ENCODE measurements around the gene CAPN10. TPM values are rescaled to one million over a fixed set of nuclear protein-coding genes. Genes with fewer than 3 reads are reported as not detected.

Gene CAPN10
- total RNA-seq, 1 experiment from 2014 or later, result 27.8 TPM

- intact Hi-C loops (cut with micrococcal nuclease; ENCODE audit: unreplicated experiment), result no loop called here
- no TSS peak for BruUV-seq (replicated peaks)
- TF ChIP-seq, protein P1, sequence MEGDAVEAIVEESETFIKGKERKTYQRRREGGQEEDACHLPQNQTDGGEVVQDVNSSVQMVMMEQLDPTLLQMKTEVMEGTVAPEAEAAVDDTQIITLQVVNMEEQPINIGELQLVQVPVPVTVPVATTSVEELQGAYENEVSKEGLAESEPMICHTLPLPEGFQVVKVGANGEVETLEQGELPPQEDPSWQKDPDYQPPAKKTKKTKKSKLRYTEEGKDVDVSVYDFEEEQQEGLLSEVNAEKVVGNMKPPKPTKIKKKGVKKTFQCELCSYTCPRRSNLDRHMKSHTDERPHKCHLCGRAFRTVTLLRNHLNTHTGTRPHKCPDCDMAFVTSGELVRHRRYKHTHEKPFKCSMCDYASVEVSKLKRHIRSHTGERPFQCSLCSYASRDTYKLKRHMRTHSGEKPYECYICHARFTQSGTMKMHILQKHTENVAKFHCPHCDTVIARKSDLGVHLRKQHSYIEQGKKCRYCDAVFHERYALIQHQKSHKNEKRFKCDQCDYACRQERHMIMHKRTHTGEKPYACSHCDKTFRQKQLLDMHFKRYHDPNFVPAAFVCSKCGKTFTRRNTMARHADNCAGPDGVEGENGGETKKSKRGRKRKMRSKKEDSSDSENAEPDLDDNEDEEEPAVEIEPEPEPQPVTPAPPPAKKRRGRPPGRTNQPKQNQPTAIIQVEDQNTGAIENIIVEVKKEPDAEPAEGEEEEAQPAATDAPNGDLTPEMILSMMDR (IDR thresholded peaks at IDR 0.05; ENCODE audit: insufficient read depth in 1 of 2, low read depth in 1 of 2, low read length in 1 of 2, severe bottlenecking in 1 of 2, unreplicated experiment in 1 of 2), result no peak
These were observed 12.0 kb upstream of the CAPN10 start for GRCh38 chr2:240574386-240575100.

DNA sequence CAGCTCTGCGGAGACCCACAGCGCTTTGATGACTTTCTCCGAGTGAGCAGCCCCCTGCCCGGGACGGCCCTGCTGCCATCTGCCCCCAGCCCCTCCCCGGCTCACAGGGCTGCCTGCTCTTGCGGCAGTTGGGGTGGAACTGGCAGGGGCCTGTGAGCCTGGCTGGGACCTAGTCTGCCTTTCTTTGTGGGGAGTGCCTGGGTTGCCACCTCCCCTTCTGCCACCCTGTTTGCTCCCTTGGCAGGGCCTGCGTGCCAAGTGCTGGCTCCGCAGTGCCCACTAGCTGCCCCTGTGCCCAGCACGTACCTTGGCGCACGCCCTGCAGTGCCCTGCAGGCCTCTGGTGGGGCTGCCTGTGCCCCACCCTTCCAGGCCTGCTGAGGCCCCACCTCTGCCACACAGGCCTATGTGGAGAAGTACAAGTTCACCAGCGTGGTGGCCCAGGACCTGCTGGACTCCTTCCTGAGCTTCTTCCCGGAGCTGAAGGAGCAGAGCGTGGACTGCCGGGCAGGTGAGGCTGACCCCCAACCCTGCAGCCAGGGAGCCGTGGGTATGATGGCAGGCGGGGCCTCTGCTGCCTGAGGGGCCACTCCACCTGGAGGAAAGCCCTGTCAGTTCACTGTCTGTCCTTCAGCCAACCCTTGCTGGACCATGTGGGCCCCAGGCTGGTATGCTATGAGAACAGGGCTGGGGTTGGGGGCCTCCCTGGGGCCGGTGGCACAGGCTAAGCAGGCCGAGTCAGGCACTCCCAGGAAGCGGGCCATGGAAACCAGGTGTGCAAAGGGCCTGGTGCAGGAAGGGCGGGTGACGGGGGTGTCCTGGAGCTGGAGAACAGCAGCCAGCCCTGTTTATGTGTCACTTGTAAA lies 11.2 kb upstream of the CAPN10 start:
- Histone ChIP-seq H3K4me1 (no peaks in the 10 kb centered on the region), H3K9me3 (no peaks in the 10 kb centered on the region), H3K36me3 (ENCODE audit: control insufficient read depth, insufficient read depth, low read length) (peaks cover 1% of the 10 kb centered on the region; the same call in 1 of the 2 replicates), H3K4me3 (ENCODE audit: low read depth, low read length) (no peak overlapping the region), H3K27me3 (replicated peaks; ENCODE audit: control insufficient read depth, insufficient read depth, low read length) (no peaks in the 10 kb centered on the region)
- CTCF ChIA-PET, result no interaction called here
- Mint-ChIP-seq H3K36me3 (ENCODE audit: insufficient read depth, unreplicated experiment) (peaks cover 10% of the 10 kb centered on the region), H3K9me3 (ENCODE audit: unreplicated experiment) (no peaks in the 10 kb centered on the region), H3K4me1 (ENCODE audit: low read depth, unreplicated experiment) (peaks cover 6% of the 10 kb centered on the region), H3K27ac (ENCODE audit: unreplicated experiment) (no peak overlapping the region), H3K4me3 (ENCODE audit: unreplicated experiment) (no peak overlapping the region), H3K27me3 (ENCODE audit: insufficient read depth, unreplicated experiment) (no peaks in the 10 kb centered on the region)
- intact Hi-C loops (cut with micrococcal nuclease; ENCODE audit: unreplicated experiment), result no loop called here
- no peak for DNase-seq
- no TSS peak for BruUV-seq (replicated peaks)
- TF ChIP-seq, protein P1 (IDR thresholded peaks at IDR 0.05; ENCODE audit: insufficient read depth in 1 of 2, low read depth in 1 of 2, low read length in 1 of 2, severe bottlenecking in 1 of 2, unreplicated experiment in 1 of 2), result no peak
- POLR2A ChIA-PET, result no interaction called here

More at GRCh38 chr2:240574386-240575100, 12.0 kb upstream of the CAPN10 start:
- no peaks in the 10 kb centered on the region for H3K27me3 Mint-ChIP-seq (ENCODE audit: insufficient read depth, unreplicated experiment)
- H3K36me3 Mint-ChIP-seq (ENCODE audit: insufficient read depth, unreplicated experiment), result peaks cover 6% of the 10 kb centered on the region
- H3K4me1 Mint-ChIP-seq (ENCODE audit: low read depth, unreplicated experiment), result no peaks in the 10 kb centered on the region
- no peak for DNase-seq
- no peak overlapping the region for H3K4me3 Mint-ChIP-seq (ENCODE audit: unreplicated experiment)
- H3K4me1 ChIP-seq, result peaks cover 4% of the 10 kb centered on the region; the same call in 1 of the 2 replicates
- no peak overlapping the region for H3K4me3 ChIP-seq (ENCODE audit: low read depth, low read length)
- H3K27ac Mint-ChIP-seq (ENCODE audit: unreplicated experiment), result no peak overlapping the region
- H3K9me3 Mint-ChIP-seq (ENCODE audit: unreplicated experiment), result no peaks in the 10 kb centered on the region
- no peaks in the 10 kb centered on the region for H3K9me3 ChIP-seq
- POLR2A ChIA-PET, result no interaction called here
- no peaks in the 10 kb centered on the region for H3K27me3 ChIP-seq (replicated peaks; ENCODE audit: control insufficient read depth, insufficient read depth, low read length)
- no peaks in the 10 kb centered on the region for H3K36me3 ChIP-seq (ENCODE audit: control insufficient read depth, insufficient read depth, low read length)
- CTCF ChIA-PET, result no interaction called here

- Histone ChIP-seq H3K4me3 (ENCODE audit: low read depth, low read length) (no peak overlapping the region), H3K9me3 (no peaks in the 10 kb centered on the region), H3K4me1 (no peaks in the 10 kb centered on the region), H3K36me3 (ENCODE audit: control insufficient read depth, insufficient read depth, low read length) (peaks cover 1% of the 10 kb centered on the region; the same call in 1 of the 2 replicates), H3K27me3 (replicated peaks; ENCODE audit: control insufficient read depth, insufficient read depth, low read length) (no peaks in the 10 kb centered on the region)
- Mint-ChIP-seq H3K4me1 (ENCODE audit: low read depth, unreplicated experiment) (peaks cover 13% of the 10 kb centered on the region), H3K27me3 (ENCODE audit: insufficient read depth, unreplicated experiment) (no peaks in the 10 kb centered on the region), H3K9me3 (ENCODE audit: unreplicated experiment) (no peaks in the 10 kb centered on the region), H3K36me3 (ENCODE audit: insufficient read depth, unreplicated experiment) (peaks cover 13% of the 10 kb centered on the region), H3K27ac (ENCODE audit: unreplicated experiment) (no peak overlapping the region), H3K4me3 (ENCODE audit: unreplicated experiment) (no peak overlapping the region)
- no peak for DNase-seq
- intact Hi-C loops (cut with micrococcal nuclease; ENCODE audit: unreplicated experiment), result no loop called here
- ChIA-PET POLR2A (no interaction called here), CTCF (no interaction called here)
- TF ChIP-seq, protein P1 (IDR thresholded peaks at IDR 0.05; ENCODE audit: insufficient read depth in 1 of 2, low read depth in 1 of 2, low read length in 1 of 2, severe bottlenecking in 1 of 2, unreplicated experiment in 1 of 2), result no peak
- no TSS peak for BruUV-seq (replicated peaks)
These were observed 10.5 kb upstream of the CAPN10 start for GRCh38 chr2:240576036-240576435.
